Amniotic stem cell (primary cell): Measurements from ENCODE around the gene MOB2.

Experiments
- DNase-seq: peaks from one replicate; lab custom pipeline; 2025; lab: John Stamatoyannopoulos, UW

Gene MOB2

GRCh38 chr11:1456176-1456575, 30.4 kb downstream of the MOB2 start:
- no peak for DNase-seq

- no peak for DNase-seq
These were observed 30.9 kb downstream of the MOB2 start for GRCh38 chr11:1455763-1456060.

DNA sequence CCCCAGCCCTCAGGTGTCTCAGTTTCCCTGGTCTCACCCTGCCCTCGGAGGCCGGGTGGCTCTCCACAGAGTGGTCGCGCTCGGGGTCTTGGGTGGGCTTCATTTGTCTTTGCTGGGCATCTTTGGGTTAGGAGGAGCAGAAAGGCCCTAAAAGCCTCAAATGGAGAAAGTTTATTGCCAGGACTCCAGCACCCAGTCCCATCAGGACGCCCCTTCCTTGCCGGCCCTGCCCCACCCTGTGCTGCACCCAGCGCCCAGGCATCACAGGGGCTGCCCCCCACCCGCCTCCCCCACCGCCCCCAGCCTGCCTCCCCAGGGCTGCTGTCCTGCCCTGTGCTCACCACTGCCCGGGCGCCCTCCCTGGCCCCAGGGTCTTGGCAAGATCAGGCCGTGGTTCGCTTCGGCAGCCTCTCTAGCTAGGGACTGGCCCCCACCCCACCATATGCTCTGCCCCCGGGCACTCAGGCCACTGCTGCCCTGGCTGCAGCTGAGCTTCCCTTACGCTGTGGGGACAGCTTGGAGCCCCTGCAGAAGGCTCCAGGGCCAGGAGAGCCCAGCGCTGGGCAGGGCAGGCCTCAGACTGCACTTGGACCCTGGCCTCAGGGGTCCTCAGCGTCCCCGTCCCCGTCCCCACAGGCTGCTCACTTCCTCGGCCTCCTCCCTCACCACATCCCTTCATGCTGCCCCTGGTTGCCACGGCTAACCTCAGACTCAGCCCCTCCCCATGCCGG, 31.4 kb downstream of the MOB2 start:
- no peak for DNase-seq

- DNase-seq = no peak
These were observed 32.0 kb downstream of the MOB2 start for GRCh38 chr11:1454576-1454975.

- no peak for DNase-seq
These were observed 33.0 kb downstream of the MOB2 start for GRCh38 chr11:1453611-1454034.

- DNase-seq = no peak
These were observed 33.8 kb downstream of the MOB2 start for GRCh38 chr11:1452744-1453143.

DNA sequence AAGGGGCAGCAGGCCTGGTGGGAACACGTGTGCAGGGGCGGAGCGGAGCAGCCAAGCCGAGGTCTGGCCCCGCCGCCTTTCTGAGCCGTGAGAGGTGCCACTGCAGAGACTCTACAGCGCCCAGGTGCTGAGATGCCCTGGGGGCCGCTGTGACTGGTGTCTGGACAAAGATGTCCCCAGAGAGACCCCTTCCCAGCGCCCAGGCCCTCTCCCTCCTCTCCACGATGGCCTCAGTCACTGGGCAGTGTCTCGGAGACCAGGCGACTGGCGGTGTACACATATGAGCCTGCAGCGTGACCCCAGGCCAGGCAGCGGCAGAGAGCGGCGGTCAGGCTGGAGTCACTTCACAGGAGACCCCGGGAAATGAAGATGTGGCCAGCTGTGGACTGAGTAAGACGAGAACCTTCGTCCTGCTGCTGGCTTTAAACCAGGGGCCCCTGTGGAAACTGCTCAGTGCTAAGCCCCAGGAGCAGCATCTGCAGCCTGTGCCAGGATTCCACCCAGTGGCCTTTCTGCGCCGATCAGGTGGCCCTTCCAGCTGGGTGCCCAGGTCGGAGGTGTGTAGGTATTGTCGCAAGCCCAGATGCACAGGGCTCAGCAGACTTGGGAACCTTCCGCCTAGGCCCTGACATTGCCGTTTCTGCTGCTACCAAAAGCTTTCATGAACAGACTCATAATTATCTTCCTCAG, 34.7 kb downstream of the MOB2 start:
- no peak for DNase-seq

- no peak for DNase-seq
These were observed 35.4 kb downstream of the MOB2 start for GRCh38 chr11:1450949-1451710.

DNA sequence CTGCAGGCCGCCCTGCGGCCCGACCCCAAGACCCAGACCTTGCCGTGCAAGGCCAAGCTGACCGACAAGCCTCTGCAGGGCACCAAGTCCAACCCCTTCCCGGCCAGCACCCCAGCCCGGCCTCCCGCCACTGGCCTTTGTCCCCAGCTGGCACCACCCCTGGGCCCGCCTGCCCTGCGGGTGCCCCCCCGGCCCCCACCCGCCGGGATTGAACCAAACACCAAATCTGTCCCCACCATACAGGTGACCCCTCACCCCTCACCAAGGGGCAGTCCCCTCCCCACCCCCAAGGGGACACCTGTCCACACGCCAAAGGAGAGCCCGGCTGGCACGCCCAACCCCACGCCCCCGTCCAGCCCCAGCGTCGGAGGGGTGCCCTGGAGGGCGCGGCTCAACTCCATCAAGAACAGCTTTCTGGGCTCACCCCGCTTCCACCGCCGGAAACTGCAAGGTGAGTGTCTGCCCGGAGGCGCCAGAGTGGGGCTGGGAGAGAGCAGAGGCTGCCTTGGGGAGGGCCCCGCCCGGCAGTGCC, 36.2 kb downstream of the MOB2 start:
- no peak for DNase-seq

DNA sequence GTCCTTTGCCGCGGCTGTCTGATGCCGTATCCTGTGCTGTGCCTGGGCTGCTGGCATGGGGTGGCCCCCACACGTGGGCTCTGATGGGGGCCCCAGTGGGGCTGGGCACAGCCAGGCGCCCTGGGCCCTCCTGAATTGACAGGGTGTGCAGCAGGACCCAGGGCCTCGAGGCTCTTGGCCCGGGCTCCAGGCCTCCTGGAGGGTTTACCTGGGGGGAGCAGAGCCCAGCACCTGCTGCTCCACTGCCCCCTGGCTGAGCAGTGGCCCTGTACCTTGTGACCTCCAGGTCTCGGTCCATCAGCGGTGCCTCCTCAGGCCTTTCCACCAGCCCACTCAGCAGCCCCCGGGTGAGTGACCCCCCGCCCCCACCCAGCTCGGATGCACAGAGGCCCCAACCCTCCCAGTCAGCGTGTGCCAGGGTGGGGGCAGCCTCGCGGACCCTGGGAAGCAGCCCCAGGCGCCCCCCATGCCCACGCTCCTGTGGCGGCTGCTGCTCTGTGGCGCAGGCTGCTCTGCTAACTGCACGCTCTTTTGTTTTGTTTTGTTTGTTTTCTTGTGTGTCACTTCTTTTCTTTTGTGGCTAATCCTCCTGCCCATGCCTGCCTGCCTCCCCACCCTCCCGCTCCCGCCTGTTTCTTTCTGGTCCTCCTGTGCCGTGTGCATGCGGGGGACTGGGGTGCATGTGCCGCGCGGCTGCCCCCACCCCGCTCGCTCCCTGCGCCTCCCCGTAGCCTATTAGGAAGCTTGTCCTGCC, 36.9 kb downstream of the MOB2 start:
- DNase-seq = no peak

GRCh38 chr11:1448882-1449281, 37.7 kb downstream of the MOB2 start:
- no peak for DNase-seq

- DNase-seq = no peak
These were observed 38.4 kb downstream of the MOB2 start for GRCh38 chr11:1447845-1448825.

DNA sequence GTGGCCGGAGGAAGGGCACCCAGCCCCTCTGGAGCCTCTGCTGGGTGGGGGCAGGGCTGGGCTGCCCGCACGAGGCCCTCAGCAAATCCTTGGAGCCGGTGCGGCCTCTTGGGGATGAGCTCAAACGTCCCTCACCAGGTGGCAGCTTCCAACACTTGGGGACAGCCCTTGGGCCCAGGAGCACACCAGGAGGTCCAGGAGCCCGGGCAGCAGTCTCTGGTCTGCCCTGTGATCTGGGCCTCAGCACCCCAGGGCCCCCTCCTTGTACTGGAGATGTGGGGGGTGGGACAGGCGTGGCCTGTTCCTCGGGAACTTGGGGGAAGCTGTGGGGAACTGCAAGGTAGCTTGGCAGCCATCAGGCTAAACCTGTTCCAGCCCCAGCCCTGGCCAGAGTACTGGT, 40.0 kb downstream of the MOB2 start:
- DNase-seq = no peak

DNA sequence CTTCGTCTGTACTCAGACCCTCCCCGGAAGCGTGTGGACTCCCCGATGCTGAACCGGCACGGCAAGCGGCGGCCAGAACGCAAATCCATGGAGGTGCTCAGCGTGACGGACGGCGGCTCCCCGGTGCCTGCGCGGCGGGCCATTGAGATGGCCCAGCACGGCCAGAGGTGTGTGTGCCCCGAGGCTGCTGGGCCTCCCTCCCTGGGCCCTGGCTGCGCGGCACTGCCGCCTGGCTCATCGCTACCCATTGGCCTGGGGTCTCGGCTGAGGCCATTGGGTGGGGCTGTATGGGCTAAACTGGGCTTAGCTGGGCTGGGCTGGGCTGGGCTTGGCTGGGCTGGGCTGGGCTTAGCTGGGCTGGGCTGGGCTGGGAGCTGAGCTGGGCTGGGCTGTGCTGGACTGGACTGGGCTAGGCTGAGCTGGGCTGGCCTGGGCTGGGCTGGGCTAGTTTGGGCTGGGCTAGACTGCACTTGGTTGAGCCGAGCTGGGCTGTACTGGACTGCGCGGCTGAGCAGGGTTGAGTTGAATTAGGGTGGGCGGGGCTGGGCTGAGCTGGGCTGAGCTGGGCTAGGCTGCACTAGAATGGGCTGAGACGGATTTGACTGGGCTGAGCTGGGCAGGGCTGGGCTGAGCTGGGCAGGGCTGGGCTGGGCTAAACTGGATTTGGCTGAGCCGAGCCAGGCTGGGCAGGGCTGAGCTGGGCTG, 40.7 kb downstream of the MOB2 start:
- DNase-seq = no peak

DNA sequence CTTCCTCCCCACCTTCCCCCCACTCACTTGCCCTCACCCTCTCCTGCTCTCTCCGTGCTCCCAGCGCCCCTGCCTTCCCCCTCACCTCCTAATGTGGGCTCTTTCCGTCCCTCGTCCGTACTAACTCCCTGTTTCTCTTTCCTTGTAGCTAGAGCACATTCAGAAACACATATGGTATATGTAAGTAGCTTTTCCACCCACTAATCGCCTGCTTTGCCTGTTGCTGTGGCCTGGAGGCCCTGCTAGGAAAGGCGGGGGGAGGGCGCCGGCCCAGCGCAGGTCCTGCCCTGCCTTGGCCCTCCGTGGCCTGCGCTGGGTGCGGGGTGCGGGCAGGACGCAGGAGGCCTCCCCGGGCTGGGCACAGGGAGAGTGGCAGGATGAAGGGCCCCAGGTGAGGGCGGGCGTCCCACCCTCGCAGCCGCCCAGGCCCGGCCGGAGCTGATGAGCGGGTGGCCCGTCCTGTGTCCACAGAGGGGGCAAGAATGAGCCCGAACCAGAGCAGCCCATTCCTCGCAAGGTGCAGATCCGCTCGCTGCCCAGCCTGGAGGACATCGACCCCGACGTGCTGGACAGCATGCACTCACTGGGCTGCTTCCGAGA, 41.7 kb downstream of the MOB2 start:
- no peak for DNase-seq

DNA sequence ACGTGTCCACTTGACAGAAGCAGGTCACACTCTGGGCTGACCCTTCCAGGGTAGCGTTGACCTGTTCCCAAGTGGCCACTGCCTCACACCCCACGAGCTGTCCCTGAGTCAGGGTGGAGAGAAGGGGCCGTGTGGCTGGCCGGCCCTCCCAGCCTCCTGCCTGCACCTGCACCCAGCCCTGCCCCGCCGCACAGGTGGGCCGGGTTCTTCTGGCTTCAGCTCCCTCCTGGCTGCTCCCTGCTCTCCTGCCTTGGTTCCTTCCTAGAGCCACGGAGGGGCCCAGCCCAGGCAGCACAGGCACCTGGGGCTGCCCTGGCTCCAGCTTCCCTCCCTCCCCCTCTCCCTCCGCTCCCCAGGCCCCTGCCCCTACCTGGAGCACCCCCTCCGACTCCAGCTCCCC, 42.3 kb downstream of the MOB2 start:
- DNase-seq = no peak

DNA sequence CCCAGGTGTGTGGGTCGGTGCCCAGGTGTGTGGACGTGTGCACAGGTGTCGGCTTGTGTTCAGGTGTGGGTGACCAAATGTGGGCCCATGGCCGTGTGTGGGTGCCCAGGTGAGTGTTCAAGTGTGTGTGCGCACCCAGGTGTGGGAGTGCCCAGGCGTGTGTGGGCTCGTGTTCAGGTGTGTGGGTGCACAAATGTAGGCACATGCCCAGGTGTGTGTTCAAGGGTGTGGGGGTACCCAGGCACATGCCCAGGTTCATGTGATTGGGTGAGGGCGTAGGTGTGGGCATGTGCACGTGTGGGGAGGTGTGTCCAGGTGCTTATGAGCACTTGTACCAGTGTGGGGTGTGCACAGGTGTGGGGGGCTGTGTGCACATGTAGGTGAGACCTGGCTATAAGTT, 42.8 kb downstream of the MOB2 start:
- no peak for DNase-seq

DNA sequence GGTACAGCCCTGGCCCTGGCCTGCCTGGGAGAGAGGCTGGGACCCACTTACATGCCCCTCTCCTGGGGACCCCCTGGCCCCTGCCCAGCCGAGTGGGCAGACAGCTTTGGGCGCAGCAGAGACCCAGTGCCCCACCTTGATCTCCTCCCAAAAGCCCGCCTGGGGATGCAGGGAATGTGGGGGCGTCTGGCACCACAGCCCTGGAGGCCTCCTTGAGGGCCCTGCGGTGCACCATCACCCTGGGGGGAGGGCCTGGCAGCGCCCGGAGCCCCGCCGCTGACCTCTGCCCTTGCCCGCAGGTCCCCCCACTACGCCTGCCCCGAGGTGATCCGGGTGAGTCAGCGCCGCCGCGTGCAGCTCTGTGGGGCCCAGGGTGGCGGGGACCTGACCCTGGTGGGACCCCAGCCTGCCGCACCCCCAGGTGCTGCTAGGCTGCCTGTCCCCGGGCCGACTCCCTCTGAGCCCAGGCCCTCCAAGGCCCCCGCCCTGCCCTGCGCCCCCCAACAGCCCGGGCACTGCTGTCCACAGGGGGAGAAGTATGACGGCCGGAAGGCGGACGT, 43.7 kb downstream of the MOB2 start:
- DNase-seq = no peak

- DNase-seq = no peak
These were observed 44.4 kb downstream of the MOB2 start for GRCh38 chr11:1442163-1442562.

DNA sequence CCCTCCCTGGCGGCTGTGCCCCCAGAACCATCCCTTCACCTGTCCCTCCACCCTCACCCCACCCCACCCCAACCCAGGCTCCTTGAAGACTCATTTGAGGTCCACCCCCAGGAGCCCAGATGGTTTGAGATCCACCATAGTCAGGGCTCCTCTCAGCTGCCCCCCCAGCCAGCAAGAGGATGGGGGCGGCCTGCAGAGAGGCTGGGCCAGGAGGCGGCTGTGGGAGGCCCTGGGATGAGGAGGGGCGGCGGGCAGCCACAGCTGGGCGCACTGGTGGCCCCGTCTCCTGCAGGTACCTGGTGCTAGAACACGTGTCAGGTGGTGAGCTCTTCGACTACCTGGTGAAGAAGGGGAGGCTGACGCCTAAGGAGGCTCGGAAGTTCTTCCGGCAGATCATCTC, 46.1 kb downstream of the MOB2 start:
- DNase-seq = no peak
